HL-60 (cell line): Measurements from ENCODE around the gene ARIH1.
A peak's percentile ranks its signal among the peaks of the same experiment; 100 is the strongest.
"Not testable (repeated sequence)": the region's sequence is repeated elsewhere in the genome, so short reads cannot be mapped to it uniquely, and the experiment has no call there.

Experiments
- DNase-seq, 2 experiments: peaks; one replicate each; pipeline ENCODE4 v3.0.0-alpha.2; 2010 to 2020; ENCODE audit warnings: low read depth in 1 of 2, low spot score in 1 of 2
- H3K27ac ChIP-seq: fragments of 250-450 bp; sonication (Bioruptor Pico); replicated peaks from 2 replicates; pipeline ENCODE4 v1.5.1; 2020; ENCODE audit warnings: mild to moderate bottlenecking, moderate library complexity
- H3K27me3 ChIP-seq: fragments of 250-450 bp; sonication (Bioruptor Pico); 2 replicates; pipeline ENCODE4 v1.5.1; 2021; ENCODE audit warnings: mild to moderate bottlenecking, moderate library complexity; ENCODE audit not compliant: insufficient read depth, poor library complexity, severe bottlenecking
- H3K4me3 ChIP-seq: replicated peaks from 2 replicates; pipeline ENCODE4 v1.5.1; 2011; ENCODE audit warnings: mild to moderate bottlenecking, control low read depth, low read length; ENCODE audit not compliant: insufficient read depth
- GABPA ChIP-seq: IDR thresholded peaks from 2 replicates; pipeline ENCODE4 v1.6.1; 2012; ENCODE audit warnings: low read depth
- POLR2AphosphoS5 ChIP-seq: IDR thresholded peaks from 2 replicates; pipeline ENCODE4 v1.6.1; 2012; ENCODE audit warnings: low read depth
- REST ChIP-seq: IDR thresholded peaks from 2 replicates; pipeline ENCODE4 v1.6.1; 2012; ENCODE audit warnings: low read depth; ENCODE audit not compliant: insufficient replicate concordance
- SPI1 ChIP-seq: IDR thresholded peaks from 2 replicates; pipeline ENCODE4 v1.6.1; 2012; ENCODE audit warnings: low read depth, mild to moderate bottlenecking, borderline replicate concordance
- long read RNA-seq: library from polyadenylated mRNA; unstranded; transcript quantifications from one replicate; pipeline ENCODE4 v2.0.0, GENCODE V29; 2020
- TF ChIP-seq, protein P1 (sequence below): IDR thresholded peaks from one replicate; pipeline ENCODE4 v1.5.1; 2011; ENCODE audit warnings: low read length, control low read depth, inconsistent platforms; ENCODE audit not compliant: insufficient read depth

ARIH1 gene
- long read RNA-seq, full-length matches to known transcripts: 2 of 10 reads
- long read RNA-seq, partial matches to known transcripts: 1 of 10 reads
- long read RNA-seq, other reads (novel, unspliced or antisense): 7 of 10 reads

DNA sequence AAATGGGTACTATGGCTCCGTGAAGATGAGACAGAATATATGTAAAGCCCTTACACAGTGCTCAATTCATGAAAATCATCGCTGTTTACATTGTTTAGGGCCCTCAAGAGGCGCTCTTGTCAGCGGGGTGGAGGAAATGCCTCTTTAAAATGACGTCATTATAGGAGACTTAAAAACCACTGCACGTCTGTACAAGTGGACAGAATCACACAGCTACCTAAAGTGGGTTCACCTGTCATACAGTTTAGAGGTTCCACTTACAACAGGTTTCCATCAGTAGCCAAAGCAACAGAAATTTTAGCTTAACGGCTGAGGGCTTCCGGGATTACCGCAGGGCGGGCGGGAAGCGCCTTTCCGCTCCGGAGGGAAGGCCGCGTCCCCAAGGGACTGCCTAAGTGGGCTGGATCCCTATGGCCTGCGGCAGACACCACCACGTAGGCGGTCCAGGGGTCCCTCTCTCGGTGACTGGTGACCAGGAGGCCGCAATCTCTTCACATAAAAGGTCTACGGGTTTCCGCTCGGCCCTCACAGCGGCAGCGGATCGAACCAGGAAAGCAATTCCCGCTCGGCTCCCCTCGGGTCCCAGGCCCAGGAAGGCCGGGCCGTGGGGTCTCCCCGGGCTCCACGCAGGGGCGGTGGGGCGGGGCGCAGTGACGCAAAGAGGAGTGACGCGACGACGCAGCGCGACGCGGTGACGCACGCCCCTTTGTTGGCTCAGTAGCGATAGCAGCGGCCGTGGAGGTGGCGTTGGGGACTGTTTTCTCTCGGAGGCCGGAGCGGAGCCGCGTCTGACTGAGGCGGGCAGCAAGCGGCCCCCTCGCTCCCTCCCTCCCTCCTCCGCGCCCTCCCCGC is at the start of gene ARIH1:
Gene ARIH1 (plus strand): TSS at position 717 of the 852 bp plus-strand sequence. CDS start 310 bp downstream, outside the sequence.
- TF ChIP-seq GABPA (peak; percentile 34), POLR2AphosphoS5 (peak; percentile 90), SPI1 (no peak), REST (peak; percentile 12)
- TF ChIP-seq, protein P1, sequence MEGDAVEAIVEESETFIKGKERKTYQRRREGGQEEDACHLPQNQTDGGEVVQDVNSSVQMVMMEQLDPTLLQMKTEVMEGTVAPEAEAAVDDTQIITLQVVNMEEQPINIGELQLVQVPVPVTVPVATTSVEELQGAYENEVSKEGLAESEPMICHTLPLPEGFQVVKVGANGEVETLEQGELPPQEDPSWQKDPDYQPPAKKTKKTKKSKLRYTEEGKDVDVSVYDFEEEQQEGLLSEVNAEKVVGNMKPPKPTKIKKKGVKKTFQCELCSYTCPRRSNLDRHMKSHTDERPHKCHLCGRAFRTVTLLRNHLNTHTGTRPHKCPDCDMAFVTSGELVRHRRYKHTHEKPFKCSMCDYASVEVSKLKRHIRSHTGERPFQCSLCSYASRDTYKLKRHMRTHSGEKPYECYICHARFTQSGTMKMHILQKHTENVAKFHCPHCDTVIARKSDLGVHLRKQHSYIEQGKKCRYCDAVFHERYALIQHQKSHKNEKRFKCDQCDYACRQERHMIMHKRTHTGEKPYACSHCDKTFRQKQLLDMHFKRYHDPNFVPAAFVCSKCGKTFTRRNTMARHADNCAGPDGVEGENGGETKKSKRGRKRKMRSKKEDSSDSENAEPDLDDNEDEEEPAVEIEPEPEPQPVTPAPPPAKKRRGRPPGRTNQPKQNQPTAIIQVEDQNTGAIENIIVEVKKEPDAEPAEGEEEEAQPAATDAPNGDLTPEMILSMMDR: peak; percentile 16
- Histone ChIP-seq H3K4me3 (peak within 1 kb of the TSS; percentile 85), H3K27me3 (no peaks in the 10 kb centered on the region), H3K27ac (peak within 1 kb of the TSS; percentile 98)
- peak; percentile 86 to 95 for DNase-seq

- H3K4me3 ChIP-seq: no peak overlapping the region
- no peaks in the 10 kb centered on the region for H3K27me3 ChIP-seq
- no peak overlapping the region for H3K27ac ChIP-seq
- no peak for DNase-seq
- TF ChIP-seq SPI1 (no peak), POLR2AphosphoS5 (no peak), REST (no peak), GABPA (no peak)
- TF ChIP-seq, protein P1: no peak
These were observed 47.4 kb upstream of the ARIH1 start for GRCh38 chr15:72426753-72427152.

- DNase-seq: no peak
- TF ChIP-seq POLR2AphosphoS5: no peak
- TF ChIP-seq REST: no peak
- TF ChIP-seq, protein P1: no peak
- TF ChIP-seq SPI1: no peak
- TF ChIP-seq GABPA: no peak
- no peak overlapping the region for H3K27ac ChIP-seq
- no peaks in the 10 kb centered on the region for H3K27me3 ChIP-seq
- no peak overlapping the region for H3K4me3 ChIP-seq
These were observed 36.3 kb upstream of the ARIH1 start for GRCh38 chr15:72437650-72438316.

GRCh38 chr15:72442848-72443247 is 31.3 kb upstream of the ARIH1 start:
- not testable (repeated sequence) for H3K4me3 ChIP-seq, H3K27ac ChIP-seq, DNase-seq, H3K27me3 ChIP-seq
